K562 (cell line): ENCODE results near the gene CDS2. TPM values are rescaled to one million over a fixed set of nuclear protein-coding genes. Genes with fewer than 3 reads are reported as not detected.

Experiments
- ATAC-seq: fragments of 200-7000 bp; cut with Tn5 transposase; 3 replicates; pipeline ENCODE4 v1.9.1; 2020; ENCODE audit warnings: moderate library complexity
- BruUV-seq: library from RNA; stranded (reverse); fragments of 400-500 nt; replicated peaks from 2 replicates; lab custom pipeline; 2021; lab: Mats Ljungman, UMichigan
- CTCF ChIA-PET: fragments of 300-600 bp; formaldehyde crosslinking; extraction: SDS; loops from one replicate; lab custom pipeline; 2021; ENCODE audit warnings: low intra/inter-chr PET ratio; lab: Yijun Ruan, JAX
- POLR2A ChIA-PET: fragments of 300-600, 350-650 bp; sonication (Branson Sonifier 250); formaldehyde crosslinking; extraction: SDS; loops from one replicate; lab custom pipeline; 2021; ENCODE audit warnings: antibody characterized with exemption, inconsistent platforms; lab: Yijun Ruan, JAX
- DNase-seq, 4 experiments: peaks; one replicate each; pipeline versions ENCODE4 v3.0.0 to v3.0.0-alpha.2; 2011 to 2018; ENCODE audit warnings: low spot score in 3 of 4, mixed read lengths in 3 of 4; ENCODE audit errors: extremely low read depth in 1 of 4
- FAIRE-seq: peaks from 2 replicates; lab custom pipeline; 2011; peaks lifted over from hg19 to GRCh38; lab: Jason Lieb, UNC
- H2AFZ ChIP-seq: 2 replicates; pipeline ENCODE4 v1.6.0; 2011; ENCODE audit warnings: low read depth, low read length, control low read depth, inconsistent platforms
- H3K27ac ChIP-seq: fragments of 200-600 bp; 3 replicates; pipeline ENCODE4 v1.8.0; 2011; ENCODE audit warnings: low read depth, mild to moderate bottlenecking, control low read depth, inconsistent platforms, low read length, moderate library complexity, mixed read lengths; ENCODE audit errors: extremely low read depth
- H3K27me3 ChIP-seq, 2 experiments: fragments of 300-600 bp in 1 of 2; 2 replicates in 1 of 2; 3 replicates in 1 of 2; pipeline versions ENCODE4 v1.6.0 to v1.8.0; 2011; ENCODE audit warnings: inconsistent platforms in 2 of 2, low read length in 2 of 2, mild to moderate bottlenecking in 1 of 2, mixed read lengths in 1 of 2, moderate library complexity in 1 of 2; ENCODE audit not compliant: control insufficient read depth in 2 of 2, insufficient read depth in 2 of 2
- H3K36me3 ChIP-seq: fragments of 300-600 bp; 3 replicates; pipeline ENCODE4 v1.8.0; 2011; ENCODE audit warnings: mild to moderate bottlenecking, low read length, inconsistent platforms; ENCODE audit not compliant: control insufficient read depth, insufficient read depth
- H3K4me1 ChIP-seq, 2 experiments: fragments of 200-600 bp in 1 of 2; replicated peaks in 1 of 2; 2 replicates in 1 of 2; 3 replicates in 1 of 2; pipeline versions ENCODE4 v1.5.1 to v1.8.0; 2011; ENCODE audit warnings: inconsistent platforms in 2 of 2, low read length in 2 of 2, mild to moderate bottlenecking in 1 of 2, mixed read lengths in 1 of 2, moderate library complexity in 1 of 2; ENCODE audit not compliant: control insufficient read depth in 2 of 2, insufficient read depth in 2 of 2
- H3K4me2 ChIP-seq: 2 replicates; pipeline ENCODE4 v1.6.1; 2011; ENCODE audit warnings: low read length, control low read depth, inconsistent platforms, mixed read lengths; ENCODE audit not compliant: insufficient read depth
- H3K4me3 ChIP-seq: fragments of 200-600 bp; sonication (generic), shearing (Covaris generic); 2 replicates; pipeline ENCODE4 v1.5.1; 2016; ENCODE audit warnings: control low read depth, inconsistent platforms
- H3K79me2 ChIP-seq: fragments of 200-600 bp; 3 replicates; pipeline ENCODE4 v1.8.0; 2011; ENCODE audit warnings: low read length, inconsistent platforms; ENCODE audit not compliant: control insufficient read depth, insufficient read depth
- H3K9ac ChIP-seq, 2 experiments: 2 replicates each; pipeline versions ENCODE4 v1.6.0 to v1.6.1; 2011; ENCODE audit warnings: low read depth in 2 of 2, low read length in 2 of 2, control low read depth in 1 of 2, inconsistent platforms in 1 of 2, mild to moderate bottlenecking in 1 of 2, mixed read lengths in 1 of 2; ENCODE audit not compliant: insufficient read depth in 1 of 2
- H3K9me1 ChIP-seq: one replicate; pipeline ENCODE4 v1.6.0; 2011; ENCODE audit warnings: inconsistent platforms, mild to moderate bottlenecking, low read length, moderate library complexity; ENCODE audit not compliant: control insufficient read depth, insufficient read depth
- H3K9me3 ChIP-seq: replicated peaks from 2 replicates; pipeline ENCODE4 v1.5.1; 2011; ENCODE audit warnings: low read depth, low read length, inconsistent platforms; ENCODE audit not compliant: control insufficient read depth, insufficient read depth
- H4K20me1 ChIP-seq: replicated peaks from 2 replicates; pipeline ENCODE4 v1.6.1; 2011; ENCODE audit warnings: low read length, inconsistent platforms, mixed read lengths; ENCODE audit not compliant: control insufficient read depth, insufficient read depth
- ARID1B ChIP-seq: fragments of 450-650 bp; IDR thresholded peaks from 2 replicates; pipeline ENCODE4 v1.6.1; 2016; ENCODE audit warnings: antibody characterized with exemption, mild to moderate bottlenecking, inconsistent platforms
- HNRNPK ChIP-seq: fragments of 200-400 bp; formaldehyde crosslinking; IDR thresholded peaks from one replicate; pipeline ENCODE4 v1.6.1; 2018; ENCODE audit warnings: mild to moderate bottlenecking, low read depth, low read length; ENCODE audit not compliant: poor library complexity, severe bottlenecking
- PBX2 ChIP-seq, 2 experiments: IDR thresholded peaks in 1 of 2; conservative IDR thresholded peaks in 1 of 2; 2 replicates each; pipeline ENCODE4 v1.6.1; 2016; ENCODE audit warnings: low read depth in 2 of 2, mild to moderate bottlenecking in 1 of 2, missing compliant biosample characterization in 1 of 2, missing genetic modification characterization in 1 of 2, moderate library complexity in 1 of 2
- PHF8 ChIP-seq: fragments of 200-600 bp; sonication (generic); IDR thresholded peaks from 2 replicates; pipeline ENCODE4 v1.6.1; 2012; ENCODE audit warnings: mixed run types, mild to moderate bottlenecking, inconsistent platforms, low read length, moderate library complexity, borderline replicate concordance
- ZNF121 ChIP-seq: sonication (generic); formaldehyde crosslinking; conservative IDR thresholded peaks from 2 replicates; pipeline ENCODE4 v1.8.0; 2022; ENCODE audit warnings: missing genetic modification reagents
- ZNF134 ChIP-seq: fragments of 250-450 bp; sonication (Bioruptor Pico); conservative IDR thresholded peaks from 2 replicates; pipeline ENCODE4 v1.4.0; 2020
- in situ Hi-C: fragments of 300-500 bp; cut with MboI; formaldehyde crosslinking; loops from 4 replicates; pipeline ENCODE4 v1.15.0; 2018; ENCODE audit warnings: inconsistent platforms, mixed read lengths
- intact Hi-C: fragments of 100-400 bp; cut with micrococcal nuclease; formaldehyde crosslinking; loops from 2 replicates; pipeline ENCODE4 v1.14.2; 2022
- polyA plus RNA-seq, 8 experiments: library from polyadenylated mRNA; depleted of rRNA in 4 of 8; stranded (reverse) in 5 of 8; unstranded in 3 of 8; fragments of >200 nt; fragmentation: Nextera tagmentation in 2 of 8; fragmentation: Illumina TruSeq in 1 of 8; extraction: Ambion mirVana in 2 of 8; extraction: Trizol in 1 of 8; gene quantifications; 2 replicates each; pipeline versions ENCODE4 v1.2.1 to v1.2.3, GENCODE V29; 2011 to 2014; ENCODE audit warnings: inconsistent platforms in 1 of 8, missing spikeins in 1 of 8
- total RNA-seq, 7 experiments: library from RNA; depleted of rRNA in 6 of 7; stranded (reverse); fragments of >200 nt in 6 of 7; fragmentation: Illumina TruSeq in 2 of 7; extraction: Trizol in 2 of 7; gene quantifications; 2 replicates each; pipeline versions ENCODE4 v1.2.1 to v1.2.3, GENCODE V29; 2011 to 2021; ENCODE audit warnings: low replicate concordance in 1 of 7

The CDS2 gene
- total and polyA plus RNA-seq, 9 of the 15 experiments (the other 6 are each of a cell fraction or from before 2014, with no cell fraction given): 6.4 to 46.4 (median 12.2) TPM

- Histone ChIP-seq H3K27me3 (no peaks in the 10 kb centered on the region), H3K4me3 (no peak overlapping the region), H3K79me2 (no peaks in the 10 kb centered on the region)
- CTCF ChIA-PET: no interaction called here
- no TSS peak for BruUV-seq
- TF ChIP-seq HNRNPK (no peak), ZNF134 (CRISPR knock-in tag) (no peak), ARID1B (no peak), PHF8 (no peak), PBX2 (CRISPR knock-in tag; IDR thresholded peaks at IDR 0.05; ENCODE audit: low read depth) (no peak), PBX2 (tag; conservative IDR thresholded peaks at IDR 0.05; ENCODE audit: low read depth) (no peak), ZNF121 (CRISPR knock-in tag) (peak; percentile 53)
- TF ChIP-seq, all 486 proteins: peak for 1
- H3K36me3 ChIP-seq: no peaks in the 10 kb centered on the region
- DNase-seq: no peak
- H2AFZ ChIP-seq: no peak overlapping the region
- H3K9me3 ChIP-seq: no peaks in the 10 kb centered on the region
- in situ Hi-C loops: no loop called here
- no peak overlapping the region for H3K4me2 ChIP-seq
- ATAC-seq: no peak
- H3K4me1 ChIP-seq: no peaks in the 10 kb centered on the region; a peak in 1 of 5 replicates
- 0 out of 2 replicates have a peak, but pooled peaks cover 3% of the 10 kb centered on the region for H4K20me1 ChIP-seq
- H3K27ac ChIP-seq: no peak overlapping the region
- H3K9me1 ChIP-seq: no peaks in the 10 kb centered on the region
- POLR2A ChIA-PET: interaction anchor here (0.9 kb wide), 1 partner anchor 343 kb away, joined by 4 read pairs; no protein-coding TSS in a partner anchor
- H3K9ac ChIP-seq: no peak overlapping the region
- FAIRE-seq: no peak
- intact Hi-C loops: no loop called here
Observed at GRCh38 chr20:5207138-5207537, 80.3 kb downstream of the CDS2 start.
